Measurements from ENCODE around the gene LRRC8D.
"Not testable (repeated sequence)": the region's sequence is repeated elsewhere in the genome, so short reads cannot be mapped to it uniquely, and the experiment has no call there.

The LRRC8D gene

GRCh38 chr1:89820422-89821321, at the start of gene LRRC8D:
Gene LRRC8D (plus strand): TSS chr1:89821032. CDS start chr1:89933069, 112,037 bp downstream.
- peak; percentile 68 for DNase-seq

DNA sequence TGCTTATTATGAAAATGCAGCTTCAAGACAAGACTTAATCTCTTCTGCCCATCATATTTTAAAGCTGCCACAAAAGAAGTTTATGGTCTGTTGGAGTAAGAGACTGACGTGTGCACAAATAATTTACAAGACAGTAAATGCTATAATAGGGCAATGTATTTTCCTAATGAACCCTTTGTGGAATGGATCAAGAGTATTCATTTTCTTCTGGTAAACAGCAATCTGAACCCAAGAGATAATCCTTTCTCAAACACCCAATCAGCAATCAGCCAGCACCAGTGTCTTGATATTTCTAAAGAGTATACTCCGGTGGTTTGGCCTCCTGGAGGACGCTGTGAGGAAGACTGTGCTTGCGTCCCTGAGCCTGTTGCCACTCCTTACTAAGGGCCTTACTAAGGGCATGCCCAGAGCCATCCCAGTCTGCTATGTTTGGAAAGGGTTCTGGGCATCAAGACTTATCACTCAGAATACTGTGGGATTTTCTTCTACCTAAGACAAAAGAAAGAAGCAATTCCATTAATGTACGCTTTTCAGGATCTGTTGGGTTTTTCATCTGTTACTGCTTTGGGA, 48.8 kb upstream of the LRRC8D start:
- no peak for DNase-seq

GRCh38 chr1:89776104-89776503, 44.7 kb upstream of the LRRC8D start:
- not testable (repeated sequence) for DNase-seq

DNA sequence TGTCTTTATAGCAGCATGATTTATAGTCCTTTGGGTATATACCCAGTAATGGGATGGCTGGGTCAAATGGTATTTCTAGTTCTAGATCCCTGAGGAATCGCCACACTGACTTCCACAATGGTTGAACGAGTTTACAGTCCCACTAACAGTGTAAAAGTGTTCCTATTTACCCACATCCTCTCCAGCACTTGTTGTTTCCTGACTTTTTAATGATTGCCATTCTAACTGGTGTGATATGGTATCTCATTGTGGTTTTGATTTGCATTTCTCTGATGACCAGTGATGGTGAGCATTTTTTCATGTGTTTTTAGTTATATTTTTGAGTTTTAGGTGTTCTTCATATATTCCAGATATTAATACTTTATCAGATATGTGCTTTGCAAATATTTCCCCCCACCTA, 43.6 kb upstream of the LRRC8D start:
- DNase-seq: not testable (repeated sequence)

DNA sequence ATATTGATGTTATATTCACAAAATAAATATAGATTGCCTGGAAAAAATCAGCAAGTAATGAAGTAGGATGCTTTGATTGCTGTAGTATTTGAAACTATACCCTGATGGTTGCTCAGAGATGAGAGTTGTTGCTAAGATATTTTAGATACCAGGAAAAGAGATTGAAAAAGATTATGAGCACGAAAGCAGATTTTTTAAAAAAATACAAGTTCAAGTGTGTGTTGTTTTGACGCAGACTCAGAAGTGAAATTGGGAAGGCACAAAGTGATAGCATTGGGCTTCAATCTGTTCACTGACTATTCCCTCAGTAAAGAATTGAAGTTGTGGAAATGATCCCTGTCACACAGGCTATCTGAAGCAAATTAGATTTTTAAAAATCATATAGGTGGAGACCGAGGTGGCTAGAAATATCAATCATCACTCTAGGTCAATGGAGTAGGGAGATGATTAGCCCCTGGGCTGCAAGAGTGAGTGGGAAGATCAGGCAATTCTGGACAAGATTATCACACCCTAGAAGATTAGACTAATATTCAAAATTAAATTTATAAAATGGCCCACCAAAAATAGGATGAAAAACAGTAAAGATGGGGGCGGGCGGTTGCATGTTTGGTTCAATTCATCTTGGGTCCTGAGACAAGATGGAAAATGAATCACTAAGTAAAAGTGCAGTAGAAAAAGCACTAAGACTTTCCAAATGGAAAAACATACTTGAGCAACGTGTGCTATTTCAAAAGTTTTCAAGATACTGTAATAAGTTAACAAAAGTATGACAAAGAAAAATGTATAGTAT, 41.5 kb upstream of the LRRC8D start:
- no peak for DNase-seq

GRCh38 chr1:89780721-89781120, 40.1 kb upstream of the LRRC8D start:
- no peak for DNase-seq

DNA sequence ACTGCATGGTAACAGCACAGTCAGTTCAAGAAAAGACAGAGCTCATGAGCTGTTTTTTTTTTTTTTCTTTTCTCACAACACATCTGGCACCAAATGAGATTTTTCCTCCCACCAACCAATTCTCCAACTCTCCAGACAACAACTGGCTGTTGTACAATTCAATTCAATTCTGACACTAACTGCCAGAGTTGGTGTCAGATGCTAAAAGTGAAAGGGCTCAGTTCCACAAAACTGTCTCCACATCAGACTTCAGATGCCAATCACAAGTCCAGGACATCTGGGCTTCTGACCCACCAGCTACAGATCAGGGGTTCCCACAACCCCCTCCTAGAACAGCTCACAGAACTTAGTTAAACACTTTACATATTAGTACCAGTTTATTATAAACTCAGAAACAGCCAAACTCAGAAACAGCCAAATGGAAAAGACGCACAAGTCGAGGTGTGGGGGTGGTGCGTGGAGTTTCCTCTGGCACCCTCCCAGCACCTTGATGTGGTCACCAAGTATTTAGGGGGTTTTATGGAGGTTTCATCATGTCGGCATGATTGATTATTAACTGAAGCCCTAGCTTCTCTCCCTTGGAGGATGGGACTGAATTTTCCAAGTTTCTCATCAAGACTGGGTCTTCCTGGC, 39.2 kb upstream of the LRRC8D start:
- DNase-seq: peak; percentile 43

DNA sequence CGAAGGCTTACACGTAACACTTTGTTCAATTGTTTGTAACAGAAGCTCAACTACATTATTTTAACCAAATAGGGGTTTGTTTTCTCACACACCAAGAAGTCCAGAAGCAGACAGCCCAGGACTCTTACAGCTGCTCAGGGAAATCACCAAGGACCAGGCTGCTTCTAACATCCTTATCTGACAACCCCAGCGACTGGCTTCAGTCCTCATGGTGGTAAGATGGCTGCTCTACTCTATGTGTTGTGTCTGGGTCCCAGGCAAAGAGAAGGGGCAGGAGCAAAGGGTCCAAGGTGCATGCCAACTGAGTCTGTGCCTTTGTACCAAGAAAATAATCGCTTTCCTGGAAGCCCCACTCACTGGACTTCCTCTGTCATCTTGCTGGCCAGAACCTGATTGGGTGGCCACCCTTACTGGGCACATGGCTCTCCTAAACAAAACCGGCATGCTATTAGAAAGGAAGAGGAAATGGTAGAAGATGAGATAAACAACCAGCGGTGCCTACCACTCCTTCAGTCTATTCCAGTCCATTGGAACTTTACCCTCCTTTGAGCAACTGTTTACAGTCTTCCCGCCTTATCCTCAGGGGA, 34.1 kb upstream of the LRRC8D start:
- no peak for DNase-seq

GRCh38 chr1:89790592-89790991, 30.2 kb upstream of the LRRC8D start:
- DNase-seq: no peak

GRCh38 chr1:89791064-89791726, 29.6 kb upstream of the LRRC8D start:
- no peak for DNase-seq

GRCh38 chr1:89794406-89794805, 26.4 kb upstream of the LRRC8D start:
- no peak for DNase-seq

DNA sequence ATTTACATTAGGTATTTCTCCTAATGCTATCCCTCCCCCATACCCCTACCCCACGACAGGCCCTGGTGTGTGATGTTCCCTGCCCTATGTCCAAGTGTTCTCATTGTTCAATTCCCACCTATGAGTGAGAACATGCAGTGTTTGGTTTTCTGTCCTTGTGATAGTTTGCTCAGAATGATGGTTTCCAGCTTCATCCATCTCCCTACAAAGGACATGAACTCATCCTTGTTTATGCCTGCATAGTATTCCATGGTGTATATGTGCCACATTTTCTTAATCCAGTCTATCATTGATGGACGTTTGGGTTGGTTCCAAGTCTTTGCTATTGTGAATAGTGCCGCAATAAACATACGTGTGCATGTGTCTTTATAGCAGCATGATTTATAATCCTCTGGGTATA, 25.3 kb upstream of the LRRC8D start:
- DNase-seq: not testable (repeated sequence)

GRCh38 chr1:89797876-89798275, 23.0 kb upstream of the LRRC8D start:
- DNase-seq: not testable (repeated sequence)

GRCh38 chr1:89799495-89799894, 21.3 kb upstream of the LRRC8D start:
- no peak for DNase-seq

DNA sequence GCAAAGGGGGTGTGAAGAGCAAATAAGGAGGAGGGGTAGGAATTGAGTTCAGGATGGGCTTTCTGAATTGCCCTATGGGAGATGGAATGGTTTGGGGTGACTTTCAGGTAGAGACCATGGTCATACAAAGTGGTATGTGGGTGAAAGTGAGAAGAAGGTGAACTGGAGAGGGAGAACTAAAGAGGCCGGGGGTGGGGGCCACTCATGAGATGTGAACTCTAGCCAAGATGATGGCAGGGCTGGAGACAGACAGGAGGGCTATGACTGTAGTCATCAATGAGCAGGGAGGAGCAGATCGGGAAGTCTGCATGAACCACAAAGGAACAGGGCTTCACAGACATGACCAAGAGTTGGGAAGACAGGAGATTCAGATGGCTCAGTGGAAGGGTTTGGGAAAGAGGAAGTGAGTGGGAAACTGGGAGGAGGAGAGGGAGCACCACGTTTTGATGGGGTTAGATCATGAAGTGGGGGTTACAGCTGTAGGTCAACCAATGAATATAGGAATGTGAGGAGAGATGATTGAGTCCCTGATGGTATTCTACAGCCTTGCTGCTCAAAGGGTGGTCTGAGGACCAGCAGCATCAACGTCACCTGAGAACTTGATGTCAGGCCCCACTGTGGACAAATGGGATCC, 20.7 kb upstream of the LRRC8D start:
- DNase-seq: no peak

DNA sequence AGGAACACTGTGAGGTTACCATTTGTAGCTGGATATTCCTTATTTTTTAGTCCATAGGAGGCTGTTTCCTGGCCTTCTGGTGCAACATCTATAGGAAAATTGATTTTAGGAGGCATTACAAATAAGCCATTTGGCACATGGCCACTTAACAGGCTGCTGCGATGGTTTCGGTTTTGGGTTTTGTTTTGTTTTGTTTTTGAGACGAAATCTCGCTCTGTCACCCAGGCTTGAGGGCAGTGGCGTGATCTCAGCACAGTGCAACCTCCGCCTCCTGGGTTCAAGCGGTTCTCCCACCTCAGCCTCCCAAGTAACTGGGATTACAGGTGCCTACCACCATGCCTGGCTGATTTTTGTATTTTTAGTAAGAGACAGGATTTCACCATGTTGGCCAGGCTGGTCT, 20.1 kb upstream of the LRRC8D start:
- DNase-seq: no peak

- no peak for DNase-seq
These were observed 18.8 kb upstream of the LRRC8D start for GRCh38 chr1:89802051-89802450.

GRCh38 chr1:89802841-89803240, 18.0 kb upstream of the LRRC8D start:
- no peak for DNase-seq

GRCh38 chr1:89804642-89805237, 16.1 kb upstream of the LRRC8D start:
- DNase-seq: peak; percentile 91

DNA sequence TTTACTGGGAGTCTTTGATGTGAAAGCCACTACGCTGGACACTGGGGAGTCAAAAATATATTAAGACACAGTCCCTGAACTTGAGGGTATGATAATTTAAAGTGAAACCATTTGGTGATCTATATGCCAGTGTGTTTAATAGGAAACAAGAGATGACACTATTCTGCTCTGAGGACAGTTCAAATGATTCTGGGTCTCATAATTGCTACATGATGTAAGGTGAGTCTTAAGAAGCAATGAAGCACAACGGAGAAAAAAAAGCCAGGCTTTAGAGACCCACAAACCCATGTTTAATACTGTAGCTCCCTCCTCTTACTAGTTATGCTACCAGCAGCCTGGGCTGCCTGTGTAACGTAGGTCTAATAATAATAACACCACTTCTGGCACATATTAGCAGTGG, 14.2 kb upstream of the LRRC8D start:
- no peak for DNase-seq

DNA sequence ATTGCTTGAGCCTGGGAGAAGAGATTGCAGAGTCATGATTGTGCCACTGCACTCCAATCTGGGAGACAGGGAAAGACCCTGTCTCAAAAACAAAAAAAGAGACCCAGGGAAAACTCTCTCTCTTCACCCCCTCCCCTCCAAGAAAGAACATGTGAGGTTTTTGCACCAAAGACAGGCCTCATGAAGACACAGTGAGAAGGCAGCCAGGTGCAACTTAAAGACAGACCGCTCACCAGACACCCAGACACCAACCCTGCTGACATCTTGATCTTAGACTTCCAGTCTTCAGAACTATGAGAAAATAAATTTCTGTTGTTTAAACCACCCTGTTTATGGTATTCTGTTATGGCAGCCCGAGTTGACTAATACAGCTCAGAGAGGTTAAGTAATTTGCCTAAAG, 13.3 kb upstream of the LRRC8D start:
- DNase-seq: no peak

All from CD4-positive, alpha-beta T cell treated with Interleukin-6 for 4 hours (primary cell).